ENCODE results near the gene FNDC5. TPM values are rescaled to one million over a fixed set of nuclear protein-coding genes. Genes with fewer than 3 reads are reported as not detected.

FNDC5 gene
- total and polyA plus RNA-seq, 9 of the 15 experiments (the other 6 are each of a cell fraction or from before 2014, with no cell fraction given), result 0.06 to 2.1 (median 0.22) TPM

DNA sequence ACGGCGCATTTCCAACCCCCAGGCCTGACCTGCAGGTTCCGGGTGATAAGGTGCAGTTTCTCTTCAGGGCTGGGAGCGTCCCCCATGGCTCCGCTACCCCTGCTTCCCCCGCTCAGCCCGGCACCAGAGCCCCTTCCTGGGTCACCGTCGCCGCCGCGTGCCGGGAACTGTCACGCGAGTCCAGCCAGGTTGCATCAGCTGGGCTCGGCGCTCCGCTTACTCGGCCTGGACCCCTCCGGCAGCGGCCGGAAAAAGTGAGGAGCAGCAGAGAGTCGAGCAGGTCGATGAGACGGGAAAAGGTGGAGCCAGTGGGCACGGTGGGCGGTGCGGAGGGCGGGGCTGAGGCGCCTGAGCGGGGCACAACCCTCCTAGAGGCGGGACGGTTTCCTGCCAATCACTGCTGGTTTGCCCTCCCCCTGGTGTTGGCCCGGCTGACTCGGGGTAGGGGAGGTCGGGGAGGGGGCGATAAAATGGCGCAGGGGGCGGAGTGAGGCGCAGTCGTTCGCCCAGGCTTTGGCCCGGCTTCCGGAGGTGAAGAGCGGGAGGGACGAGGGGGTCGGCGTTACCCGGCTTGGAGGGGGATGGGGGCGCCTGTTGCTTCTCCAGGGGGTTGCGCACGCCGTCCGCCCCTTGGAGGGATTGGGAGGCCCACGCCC, 53.4 kb downstream of the FNDC5 start, which contains the start of the genes S100PBP and YARS1 (continued):
- TF ChIP-seq, protein P1, sequence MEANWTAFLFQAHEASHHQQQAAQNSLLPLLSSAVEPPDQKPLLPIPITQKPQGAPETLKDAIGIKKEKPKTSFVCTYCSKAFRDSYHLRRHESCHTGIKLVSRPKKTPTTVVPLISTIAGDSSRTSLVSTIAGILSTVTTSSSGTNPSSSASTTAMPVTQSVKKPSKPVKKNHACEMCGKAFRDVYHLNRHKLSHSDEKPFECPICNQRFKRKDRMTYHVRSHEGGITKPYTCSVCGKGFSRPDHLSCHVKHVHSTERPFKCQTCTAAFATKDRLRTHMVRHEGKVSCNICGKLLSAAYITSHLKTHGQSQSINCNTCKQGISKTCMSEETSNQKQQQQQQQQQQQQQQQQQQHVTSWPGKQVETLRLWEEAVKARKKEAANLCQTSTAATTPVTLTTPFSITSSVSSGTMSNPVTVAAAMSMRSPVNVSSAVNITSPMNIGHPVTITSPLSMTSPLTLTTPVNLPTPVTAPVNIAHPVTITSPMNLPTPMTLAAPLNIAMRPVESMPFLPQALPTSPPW (CRISPR knock-in tag; IDR thresholded peaks at IDR 0.05), result peak; percentile 93
- TF ChIP-seq, protein P2, sequence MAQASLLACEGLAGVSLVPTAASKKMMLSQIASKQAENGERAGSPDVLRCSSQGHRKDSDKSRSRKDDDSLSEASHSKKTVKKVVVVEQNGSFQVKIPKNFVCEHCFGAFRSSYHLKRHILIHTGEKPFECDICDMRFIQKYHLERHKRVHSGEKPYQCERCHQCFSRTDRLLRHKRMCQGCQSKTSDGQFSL (CRISPR knock-in tag; IDR thresholded peaks at IDR 0.05), result peak; percentile 82
- TF ChIP-seq, protein P2 (tag; IDR thresholded peaks at IDR 0.05), result no peak; a peak in 1 of 4 replicates
- TF ChIP-seq, protein P3, sequence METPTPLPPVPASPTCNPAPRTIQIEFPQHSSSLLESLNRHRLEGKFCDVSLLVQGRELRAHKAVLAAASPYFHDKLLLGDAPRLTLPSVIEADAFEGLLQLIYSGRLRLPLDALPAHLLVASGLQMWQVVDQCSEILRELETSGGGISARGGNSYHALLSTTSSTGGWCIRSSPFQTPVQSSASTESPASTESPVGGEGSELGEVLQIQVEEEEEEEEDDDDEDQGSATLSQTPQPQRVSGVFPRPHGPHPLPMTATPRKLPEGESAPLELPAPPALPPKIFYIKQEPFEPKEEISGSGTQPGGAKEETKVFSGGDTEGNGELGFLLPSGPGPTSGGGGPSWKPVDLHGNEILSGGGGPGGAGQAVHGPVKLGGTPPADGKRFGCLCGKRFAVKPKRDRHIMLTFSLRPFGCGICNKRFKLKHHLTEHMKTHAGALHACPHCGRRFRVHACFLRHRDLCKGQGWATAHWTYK (CRISPR knock-in tag; IDR thresholded peaks at IDR 0.05), result peak; percentile 98
- peak; percentile 92 for TF ChIP-seq SUPT5H (IDR thresholded peaks at IDR 0.05)
- TF ChIP-seq, protein P4, sequence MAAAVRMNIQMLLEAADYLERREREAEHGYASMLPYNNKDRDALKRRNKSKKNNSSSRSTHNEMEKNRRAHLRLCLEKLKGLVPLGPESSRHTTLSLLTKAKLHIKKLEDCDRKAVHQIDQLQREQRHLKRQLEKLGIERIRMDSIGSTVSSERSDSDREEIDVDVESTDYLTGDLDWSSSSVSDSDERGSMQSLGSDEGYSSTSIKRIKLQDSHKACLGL (CRISPR knock-in tag; IDR thresholded peaks at IDR 0.05; ENCODE audit: borderline replicate concordance, poor library complexity, severe bottlenecking), result peak; percentile 95
- peak; percentile 95 for TF ChIP-seq ETV1 (tag; conservative IDR thresholded peaks at IDR 0.05; ENCODE audit: low read depth)
- peak; percentile 94 for TF ChIP-seq POLR2G (IDR thresholded peaks at IDR 0.05; ENCODE audit: low read depth, low read length)
- no peak for TF ChIP-seq THRAP3 (IDR thresholded peaks at IDR 0.05; ENCODE audit: borderline replicate concordance)
- TF ChIP-seq PCBP1 (IDR thresholded peaks at IDR 0.05; ENCODE audit: low read depth, low read length, poor library complexity, severe bottlenecking), result peak; percentile 98
- TF ChIP-seq, protein P5, sequence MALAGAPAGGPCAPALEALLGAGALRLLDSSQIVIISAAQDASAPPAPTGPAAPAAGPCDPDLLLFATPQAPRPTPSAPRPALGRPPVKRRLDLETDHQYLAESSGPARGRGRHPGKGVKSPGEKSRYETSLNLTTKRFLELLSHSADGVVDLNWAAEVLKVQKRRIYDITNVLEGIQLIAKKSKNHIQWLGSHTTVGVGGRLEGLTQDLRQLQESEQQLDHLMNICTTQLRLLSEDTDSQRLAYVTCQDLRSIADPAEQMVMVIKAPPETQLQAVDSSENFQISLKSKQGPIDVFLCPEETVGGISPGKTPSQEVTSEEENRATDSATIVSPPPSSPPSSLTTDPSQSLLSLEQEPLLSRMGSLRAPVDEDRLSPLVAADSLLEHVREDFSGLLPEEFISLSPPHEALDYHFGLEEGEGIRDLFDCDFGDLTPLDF (CRISPR knock-in tag; IDR thresholded peaks at IDR 0.05), result peak; percentile 97
- no peak for TF ChIP-seq FOXA1 (IDR thresholded peaks at IDR 0.05; ENCODE audit: borderline replicate concordance)
- TF ChIP-seq, protein P6, sequence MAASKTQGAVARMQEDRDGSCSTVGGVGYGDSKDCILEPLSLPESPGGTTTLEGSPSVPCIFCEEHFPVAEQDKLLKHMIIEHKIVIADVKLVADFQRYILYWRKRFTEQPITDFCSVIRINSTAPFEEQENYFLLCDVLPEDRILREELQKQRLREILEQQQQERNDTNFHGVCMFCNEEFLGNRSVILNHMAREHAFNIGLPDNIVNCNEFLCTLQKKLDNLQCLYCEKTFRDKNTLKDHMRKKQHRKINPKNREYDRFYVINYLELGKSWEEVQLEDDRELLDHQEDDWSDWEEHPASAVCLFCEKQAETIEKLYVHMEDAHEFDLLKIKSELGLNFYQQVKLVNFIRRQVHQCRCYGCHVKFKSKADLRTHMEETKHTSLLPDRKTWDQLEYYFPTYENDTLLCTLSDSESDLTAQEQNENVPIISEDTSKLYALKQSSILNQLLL (CRISPR knock-in tag; IDR thresholded peaks at IDR 0.05; ENCODE audit: borderline replicate concordance), result no peak
- no peak for TF ChIP-seq HMG20A (CRISPR knock-in tag; conservative IDR thresholded peaks at IDR 0.05)
- TF ChIP-seq DMBX1 (CRISPR knock-in tag; IDR thresholded peaks at IDR 0.05; ENCODE audit: borderline replicate concordance), result peak; percentile 23; the same call in 1 of the 2 replicates
- peak; percentile 100 for TF ChIP-seq EP400 (IDR thresholded peaks at IDR 0.05)
- no peak for TF ChIP-seq PHTF2 (CRISPR knock-in tag; IDR thresholded peaks at IDR 0.05)
- peak; percentile 98 for TF ChIP-seq RB1 (IDR thresholded peaks at IDR 0.05; ENCODE audit: low read depth)
- TF ChIP-seq, protein P7, sequence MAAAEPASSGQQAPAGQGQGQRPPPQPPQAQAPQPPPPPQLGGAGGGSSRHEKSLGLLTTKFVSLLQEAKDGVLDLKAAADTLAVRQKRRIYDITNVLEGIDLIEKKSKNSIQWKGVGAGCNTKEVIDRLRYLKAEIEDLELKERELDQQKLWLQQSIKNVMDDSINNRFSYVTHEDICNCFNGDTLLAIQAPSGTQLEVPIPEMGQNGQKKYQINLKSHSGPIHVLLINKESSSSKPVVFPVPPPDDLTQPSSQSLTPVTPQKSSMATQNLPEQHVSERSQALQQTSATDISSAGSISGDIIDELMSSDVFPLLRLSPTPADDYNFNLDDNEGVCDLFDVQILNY (CRISPR knock-in tag; IDR thresholded peaks at IDR 0.05), result peak; percentile 93; the same call in 1 of the 2 replicates
- peak; percentile 23; the same call in 1 of the 2 replicates for TF ChIP-seq ZC3H11A (IDR thresholded peaks at IDR 0.05; ENCODE audit: low read depth, low read length)

All from K562 (cell line).